HEK293 (cell line): Measurements from ENCODE around the gene ACTR6.

ENCODE experiments used
- SCRT1 ChIP-seq: fragments of 450-650 bp; formaldehyde crosslinking; IDR thresholded peaks from 2 replicates; pipeline ENCODE4 v1.5.1; 2016; ENCODE audit warnings: missing biosample characterization, missing genetic modification characterization, borderline replicate concordance
- ZNF133 ChIP-seq: fragments of 450-650 bp; formaldehyde crosslinking; IDR thresholded peaks from 2 replicates; pipeline ENCODE4 v1.5.1; 2016; ENCODE audit warnings: missing biosample characterization, missing genetic modification characterization
- ZNF341 ChIP-seq: fragments of 450-650 bp; formaldehyde crosslinking; IDR thresholded peaks from 2 replicates; pipeline ENCODE4; 2016; ENCODE audit warnings: low read depth, missing biosample characterization, missing genetic modification characterization
- ZNF629 ChIP-seq: fragments of 450-650 bp; formaldehyde crosslinking; IDR thresholded peaks from 2 replicates; pipeline ENCODE4 v1.5.1; 2017; ENCODE audit warnings: missing biosample characterization, missing genetic modification characterization
- TF ChIP-seq, protein P1 (sequence below): fragments of 450-650 bp; formaldehyde crosslinking; IDR thresholded peaks from 2 replicates; pipeline ENCODE4 v1.5.1; 2016; ENCODE audit warnings: missing biosample characterization, missing genetic modification characterization
- TF ChIP-seq, protein P2 (sequence below): fragments of 450-650 bp; formaldehyde crosslinking; IDR thresholded peaks from 2 replicates; pipeline ENCODE4 v1.5.1; 2016; ENCODE audit warnings: missing biosample characterization, missing genetic modification characterization, borderline replicate concordance

DNA sequence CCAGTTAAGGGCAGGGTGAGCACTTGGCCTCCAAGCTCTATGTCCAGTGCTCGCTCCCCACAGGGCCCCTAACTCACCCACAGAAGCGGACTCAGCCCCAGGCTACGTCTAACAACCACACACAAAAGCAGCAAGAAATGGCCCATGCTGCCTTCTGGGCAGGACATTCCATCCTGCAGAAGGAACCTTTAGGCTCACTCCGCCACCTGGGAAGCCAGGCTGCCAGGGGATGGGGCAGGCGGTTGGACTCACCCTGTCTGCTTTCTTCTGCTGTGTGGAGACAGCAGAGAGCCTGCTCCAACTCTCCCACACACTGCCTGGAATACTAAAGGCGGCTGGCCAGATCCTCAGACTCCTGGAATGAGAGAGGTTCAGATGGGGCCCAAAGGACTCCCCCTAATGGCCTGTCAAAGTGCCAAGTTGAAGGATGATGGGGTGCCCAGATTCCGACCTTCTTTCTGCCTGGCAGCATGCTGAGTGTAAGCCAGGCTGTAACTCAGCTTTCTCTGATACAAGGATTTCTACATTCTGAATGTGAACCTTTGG, 30.2 kb upstream of the ACTR6 start:
- TF ChIP-seq ZNF629 (tag by site-specific recombination) = no peak
- TF ChIP-seq SCRT1 (tag by site-specific recombination) = no peak
- no peak for TF ChIP-seq ZNF133 (tag by site-specific recombination)
- TF ChIP-seq, protein P1, sequence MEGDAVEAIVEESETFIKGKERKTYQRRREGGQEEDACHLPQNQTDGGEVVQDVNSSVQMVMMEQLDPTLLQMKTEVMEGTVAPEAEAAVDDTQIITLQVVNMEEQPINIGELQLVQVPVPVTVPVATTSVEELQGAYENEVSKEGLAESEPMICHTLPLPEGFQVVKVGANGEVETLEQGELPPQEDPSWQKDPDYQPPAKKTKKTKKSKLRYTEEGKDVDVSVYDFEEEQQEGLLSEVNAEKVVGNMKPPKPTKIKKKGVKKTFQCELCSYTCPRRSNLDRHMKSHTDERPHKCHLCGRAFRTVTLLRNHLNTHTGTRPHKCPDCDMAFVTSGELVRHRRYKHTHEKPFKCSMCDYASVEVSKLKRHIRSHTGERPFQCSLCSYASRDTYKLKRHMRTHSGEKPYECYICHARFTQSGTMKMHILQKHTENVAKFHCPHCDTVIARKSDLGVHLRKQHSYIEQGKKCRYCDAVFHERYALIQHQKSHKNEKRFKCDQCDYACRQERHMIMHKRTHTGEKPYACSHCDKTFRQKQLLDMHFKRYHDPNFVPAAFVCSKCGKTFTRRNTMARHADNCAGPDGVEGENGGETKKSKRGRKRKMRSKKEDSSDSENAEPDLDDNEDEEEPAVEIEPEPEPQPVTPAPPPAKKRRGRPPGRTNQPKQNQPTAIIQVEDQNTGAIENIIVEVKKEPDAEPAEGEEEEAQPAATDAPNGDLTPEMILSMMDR (tag by site-specific recombination) = no peak
- TF ChIP-seq, protein P2, sequence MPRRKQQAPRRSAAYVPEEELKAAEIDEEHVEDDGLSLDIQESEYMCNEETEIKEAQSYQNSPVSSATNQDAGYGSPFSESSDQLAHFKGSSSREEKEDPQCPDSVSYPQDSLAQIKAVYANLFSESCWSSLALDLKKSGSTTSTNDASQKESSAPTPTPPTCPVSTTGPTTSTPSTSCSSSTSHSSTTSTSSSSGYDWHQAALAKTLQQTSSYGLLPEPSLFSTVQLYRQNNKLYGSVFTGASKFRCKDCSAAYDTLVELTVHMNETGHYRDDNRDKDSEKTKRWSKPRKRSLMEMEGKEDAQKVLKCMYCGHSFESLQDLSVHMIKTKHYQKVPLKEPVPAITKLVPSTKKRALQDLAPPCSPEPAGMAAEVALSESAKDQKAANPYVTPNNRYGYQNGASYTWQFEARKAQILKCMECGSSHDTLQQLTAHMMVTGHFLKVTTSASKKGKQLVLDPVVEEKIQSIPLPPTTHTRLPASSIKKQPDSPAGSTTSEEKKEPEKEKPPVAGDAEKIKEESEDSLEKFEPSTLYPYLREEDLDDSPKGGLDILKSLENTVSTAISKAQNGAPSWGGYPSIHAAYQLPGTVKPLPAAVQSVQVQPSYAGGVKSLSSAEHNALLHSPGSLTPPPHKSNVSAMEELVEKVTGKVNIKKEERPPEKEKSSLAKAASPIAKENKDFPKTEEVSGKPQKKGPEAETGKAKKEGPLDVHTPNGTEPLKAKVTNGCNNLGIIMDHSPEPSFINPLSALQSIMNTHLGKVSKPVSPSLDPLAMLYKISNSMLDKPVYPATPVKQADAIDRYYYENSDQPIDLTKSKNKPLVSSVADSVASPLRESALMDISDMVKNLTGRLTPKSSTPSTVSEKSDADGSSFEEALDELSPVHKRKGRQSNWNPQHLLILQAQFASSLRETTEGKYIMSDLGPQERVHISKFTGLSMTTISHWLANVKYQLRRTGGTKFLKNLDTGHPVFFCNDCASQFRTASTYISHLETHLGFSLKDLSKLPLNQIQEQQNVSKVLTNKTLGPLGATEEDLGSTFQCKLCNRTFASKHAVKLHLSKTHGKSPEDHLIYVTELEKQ = no peak
- no peak for TF ChIP-seq ZNF341
